GM23338 (cell line): ENCODE data around the gene RPL13. TPM values are rescaled to one million over a fixed set of nuclear protein-coding genes. Genes with fewer than 3 reads are reported as not detected.
A peak's percentile ranks its signal among the peaks of the same experiment; 100 is the strongest.

ENCODE experiments used
- ATAC-seq: fragments of 200-7000 bp; cut with Tn5 transposase; 3 replicates; pipeline ENCODE4 v1.9.1; 2020
- DNase-seq: peaks from one replicate; pipeline ENCODE4 v3.0.0-alpha.2; 2015; ENCODE audit warnings: low spot score
- H2AFZ ChIP-seq: fragments of 200-600 bp; sonication (generic); 2 replicates; pipeline ENCODE4 v1.8.0; 2016; ENCODE audit warnings: antibody characterized with exemption, mild to moderate bottlenecking, moderate library complexity
- H3F3A ChIP-seq: fragments of 200-600 bp; sonication (generic); replicated peaks from 2 replicates; pipeline ENCODE4 v1.8.0; 2017; ENCODE audit warnings: antibody characterized with exemption, mixed run types, low read depth
- H3K27ac ChIP-seq: fragments of 200-600 bp; sonication (generic); 2 replicates; pipeline ENCODE4 v1.6.1; 2016; ENCODE audit warnings: low read depth
- H3K27me3 ChIP-seq: fragments of 200-600 bp; sonication (generic); 2 replicates; pipeline ENCODE4 v1.8.0; 2016; ENCODE audit warnings: mild to moderate bottlenecking, mixed run types, moderate library complexity; ENCODE audit not compliant: insufficient read depth
- H3K36me3 ChIP-seq: fragments of 200-600 bp; sonication (generic); 2 replicates; pipeline ENCODE4 v1.8.0; 2016; ENCODE audit warnings: mild to moderate bottlenecking; ENCODE audit not compliant: insufficient read depth
- H3K4me1 ChIP-seq: fragments of 200-600 bp; sonication (generic); 2 replicates; pipeline ENCODE4 v1.8.0; 2016; ENCODE audit warnings: mild to moderate bottlenecking, moderate library complexity; ENCODE audit not compliant: insufficient read depth
- H3K4me2 ChIP-seq: fragments of 200-600 bp; sonication (generic); 2 replicates; pipeline ENCODE4 v1.7.1; 2017; ENCODE audit warnings: mixed run types
- H3K4me3 ChIP-seq: fragments of 200-600 bp; sonication (generic); 2 replicates; pipeline ENCODE4 v1.6.1; 2016; ENCODE audit warnings: mixed run types
- H3K79me2 ChIP-seq: fragments of 200-600 bp; sonication (generic); replicated peaks from 2 replicates; pipeline ENCODE4 v1.8.0; 2017; ENCODE audit warnings: mild to moderate bottlenecking; ENCODE audit not compliant: insufficient read depth
- H3K9me2 ChIP-seq: fragments of 200-600 bp; sonication (generic); 2 replicates; pipeline ENCODE4 v1.8.0; 2017; ENCODE audit not compliant: insufficient read depth
- H4K20me1 ChIP-seq: fragments of 200-600 bp; sonication (generic); replicated peaks from 2 replicates; pipeline ENCODE4 v1.8.0; 2017; ENCODE audit warnings: mild to moderate bottlenecking; ENCODE audit not compliant: insufficient read depth
- H3K27ac Mint-ChIP-seq: 2 replicates; pipeline ENCODE4 v1.8.0; 2020; ENCODE audit warnings: inconsistent platforms, mild to moderate bottlenecking, moderate library complexity, mixed read lengths
- H3K27me3 Mint-ChIP-seq: 3 replicates; pipeline ENCODE4 v1.8.0; 2022; ENCODE audit warnings: low read depth, mild to moderate bottlenecking, moderate library complexity, mixed read lengths, inconsistent platforms; ENCODE audit not compliant: insufficient read depth, poor library complexity
- H3K36me3 Mint-ChIP-seq: 3 replicates; pipeline ENCODE4 v1.8.0; 2021; ENCODE audit warnings: low read depth, mild to moderate bottlenecking, inconsistent platforms, moderate library complexity, mixed read lengths
- H3K4me1 Mint-ChIP-seq: 3 replicates; pipeline ENCODE4 v1.8.0; 2020; ENCODE audit warnings: mild to moderate bottlenecking, inconsistent platforms, mixed read lengths
- H3K4me3 Mint-ChIP-seq: 3 replicates; pipeline ENCODE4 v1.8.0; 2021; ENCODE audit warnings: moderate library complexity, mild to moderate bottlenecking, inconsistent platforms, mixed read lengths
- H3K9me3 Mint-ChIP-seq: 3 replicates; pipeline ENCODE4 v1.8.0; 2020; ENCODE audit warnings: moderate library complexity, mild to moderate bottlenecking, inconsistent platforms, mixed read lengths
- CREB1 ChIP-seq: fragments of 250-450 bp; sonication (Bioruptor Pico); IDR thresholded peaks from 2 replicates; pipeline ENCODE4 v1.5.0; 2020; ENCODE audit warnings: low read depth, mild to moderate bottlenecking, moderate library complexity
- CTCF ChIP-seq, 2 experiments: fragments of 200-600 bp in 1 of 2; sonication (generic) in 1 of 2; conservative IDR thresholded peaks; 2 replicates each; pipeline versions ENCODE4 v1.5.1 to v1.6.1; 2016 to 2017; ENCODE audit warnings: antibody characterized with exemption in 2 of 2, low read depth in 2 of 2, mild to moderate bottlenecking in 2 of 2, moderate library complexity in 1 of 2
- EZH2phosphoT487 ChIP-seq: fragments of 200-600 bp; sonication (generic); IDR thresholded peaks from one replicate; pipeline ENCODE4 v1.8.1; 2018; ENCODE audit warnings: antibody characterized with exemption; ENCODE audit not compliant: unreplicated experiment
- JUNB ChIP-seq: IDR thresholded peaks from one replicate; pipeline ENCODE4 v1.6.1; 2016; ENCODE audit warnings: antibody characterized with exemption; ENCODE audit not compliant: unreplicated experiment
- NANOG ChIP-seq: IDR thresholded peaks from 2 replicates; pipeline ENCODE4 v1.6.1; 2016; ENCODE audit warnings: antibody characterized with exemption, borderline replicate concordance
- POLR2AphosphoS5 ChIP-seq: IDR thresholded peaks from 2 replicates; pipeline ENCODE4 v1.6.1; 2016; ENCODE audit warnings: antibody characterized with exemption, low read depth
- REST ChIP-seq: IDR thresholded peaks from one replicate; pipeline ENCODE4 v1.6.1; 2018; ENCODE audit warnings: antibody characterized with exemption; ENCODE audit not compliant: unreplicated experiment
- ZNF114 ChIP-seq: fragments of 250-450 bp; sonication (Bioruptor Pico); IDR thresholded peaks from 2 replicates; pipeline ENCODE4 v1.5.0; 2020; ENCODE audit warnings: mild to moderate bottlenecking, moderate library complexity
- polyA plus RNA-seq: library from polyadenylated mRNA; unstranded; fragments of >200 nt; fragmentation: Nextera tagmentation; extraction: Ambion mirVana; gene quantifications from 2 replicates; pipeline ENCODE4 v1.2.1, GENCODE V29; 2016
- total RNA-seq: library from RNA; depleted of rRNA; stranded (reverse); fragments of >200 nt; shearing (Covaris generic); gene quantifications from 2 replicates; pipeline ENCODE4 v1.2.3, GENCODE V29; 2014

RPL13 gene
- total and polyA plus RNA-seq, 2 experiments from 2014 or later = 3,489 to 3,617 TPM

- H2AFZ ChIP-seq = no peak overlapping the region
- H3K27ac Mint-ChIP-seq = peak overlapping the region; percentile 96
- peaks cover 62% of the 10 kb centered on the region for H3K36me3 Mint-ChIP-seq
- H3K79me2 ChIP-seq = peaks cover 32% of the 10 kb centered on the region
- TF ChIP-seq POLR2AphosphoS5 = no peak
- no peak for TF ChIP-seq ZNF114 (CRISPR knock-in tag)
- no peak for TF ChIP-seq CTCF (conservative IDR thresholded peaks at IDR 0.05; ENCODE audit: low read depth in 2 of 2)
- no peak for TF ChIP-seq NANOG
- TF ChIP-seq EZH2phosphoT487 = no peak
- no peak for TF ChIP-seq REST
- TF ChIP-seq CREB1 = no peak
- peaks cover 12% of the 10 kb centered on the region; the same call in 1 of the 3 replicates for H3K9me3 Mint-ChIP-seq
- peaks cover 24% of the 10 kb centered on the region for H4K20me1 ChIP-seq
- peak overlapping the region; percentile 92 for H3K27ac ChIP-seq
- peaks cover 29% of the 10 kb centered on the region for H3K36me3 ChIP-seq
- no peak for DNase-seq
- peaks cover 42% of the 10 kb centered on the region for H3K4me1 Mint-ChIP-seq
- H3K9me2 ChIP-seq = no peaks in the 10 kb centered on the region
- peak overlapping the region; percentile 99 for H3K4me2 ChIP-seq
- peak overlapping the region; percentile 95 for H3K4me3 Mint-ChIP-seq
- peaks cover 79% of the 10 kb centered on the region for H3F3A ChIP-seq
- peak overlapping the region; percentile 99 for H3K4me3 ChIP-seq
- peaks cover under 1% of the 10 kb centered on the region; the same call in 1 of the 2 replicates for H3K27me3 ChIP-seq
- peaks cover 46% of the 10 kb centered on the region for H3K27me3 Mint-ChIP-seq
- ATAC-seq = no peak
- H3K4me1 ChIP-seq = peaks cover 28% of the 10 kb centered on the region
Measured at GRCh38 chr16:89561142-89561883, 831 bp downstream of the RPL13 start.

GRCh38 chr16:89561884-89562599, 1.6 kb downstream of the RPL13 start:
- H4K20me1 ChIP-seq = peaks cover 24% of the 10 kb centered on the region
- Mint-ChIP-seq H3K4me3 (peak overlapping the region; percentile 95), H3K36me3 (peaks cover 55% of the 10 kb centered on the region), H3K27ac (peak overlapping the region; percentile 96), H3K27me3 (peaks cover 46% of the 10 kb centered on the region), H3K4me1 (peaks cover 44% of the 10 kb centered on the region), H3K9me3 (peaks cover 12% of the 10 kb centered on the region; the same call in 1 of the 3 replicates)
- TF ChIP-seq POLR2AphosphoS5 (peak; percentile 43; the same call in 1 of the 2 replicates), JUNB (no peak)
- no peak overlapping the region for H2AFZ ChIP-seq
- peak overlapping the region; percentile 99 for H3K4me3 ChIP-seq
- H3K79me2 ChIP-seq = peaks cover 32% of the 10 kb centered on the region
- H3K4me1 ChIP-seq = peaks cover 31% of the 10 kb centered on the region
- no peaks in the 10 kb centered on the region for H3K9me2 ChIP-seq
- H3F3A ChIP-seq = peaks cover 77% of the 10 kb centered on the region
- H3K27me3 ChIP-seq = peaks cover 7% of the 10 kb centered on the region
- peak overlapping the region; percentile 99 for H3K4me2 ChIP-seq
- peak overlapping the region; percentile 92 for H3K27ac ChIP-seq
- DNase-seq (no peak), ATAC-seq (no peak)
- H3K36me3 ChIP-seq = peaks cover 29% of the 10 kb centered on the region
